ENCODE data around the gene TMTC3.

GRCh38 chr12:88247241-88247643, 105.1 kb downstream of the TMTC3 start:
- TF ChIP-seq YY1 (tag by site-specific recombination; IDR thresholded peaks at IDR 0.05) (no peak), CTCF (tag by site-specific recombination; IDR thresholded peaks at IDR 0.05) (no peak), ZBTB1 (tag by site-specific recombination; IDR thresholded peaks at IDR 0.05) (no peak), ZFP3 (tag by site-specific recombination; IDR thresholded peaks at IDR 0.05; ENCODE audit: low read depth) (no peak), ZNF398 (tag by site-specific recombination; IDR thresholded peaks at IDR 0.05) (no peak), ZBTB20 (tag by site-specific recombination; IDR thresholded peaks at IDR 0.05) (no peak), ZNF585B (tag by site-specific recombination; IDR thresholded peaks at IDR 0.05) (no peak), ZNF23 (tag by site-specific recombination; IDR thresholded peaks at IDR 0.05; ENCODE audit: borderline replicate concordance) (no peak), ZNF660 (tag by site-specific recombination; IDR thresholded peaks at IDR 0.05) (no peak), ZNF704 (tag by site-specific recombination; IDR thresholded peaks at IDR 0.05) (no peak), ZNF837 (tag by site-specific recombination; IDR thresholded peaks at IDR 0.05) (no peak), MYNN (tag by site-specific recombination; IDR thresholded peaks at IDR 0.05; ENCODE audit: borderline replicate concordance) (no peak), ZNF404 (tag by site-specific recombination; IDR thresholded peaks at IDR 0.05) (no peak), ZNF140 (tag by site-specific recombination; IDR thresholded peaks at IDR 0.05) (no peak)
